Measurements from ENCODE around the gene MED9. TPM values are rescaled to one million over a fixed set of nuclear protein-coding genes. Genes with fewer than 3 reads are reported as not detected.

The MED9 gene
- total and polyA plus RNA-seq, 2 donors (not counting 3 experiments of a cell fraction or from before 2014, with no cell fraction given): 15.1 to 18.2 TPM

- no peaks in the 10 kb centered on the region for H3K27me3 ChIP-seq (ENCODE audit: control insufficient read depth in 2 of 2, insufficient read depth in 2 of 2, low read length in 2 of 2)
- H3K79me2 ChIP-seq (ENCODE audit: control insufficient read depth, insufficient read depth, low read length): no peaks in the 10 kb centered on the region
- DNase-seq (ENCODE audit: low read depth, low spot score) (no peak), FAIRE-seq (no peak)
- H3K9me3 ChIP-seq (replicated peaks; ENCODE audit: control insufficient read depth, insufficient read depth, low read length): no peaks in the 10 kb centered on the region
- dilution Hi-C loops (cut with MboI; ENCODE audit: extremely low pct_ligation_motif_present, low sequenced_read_pairs): no loop called here
- intact Hi-C loops (cut with micrococcal nuclease): loop anchor here (5.0 kb wide), 1 partner anchor 58 kb away; no protein-coding TSS in a partner anchor
- TF ChIP-seq MAX (IDR thresholded peaks at IDR 0.05; ENCODE audit: insufficient read depth, insufficient read length): no peak
- no peak for TF ChIP-seq POLR2A (IDR thresholded peaks at IDR 0.05; ENCODE audit: low read depth, low read length)
- TF ChIP-seq CTCF (IDR thresholded peaks at IDR 0.05; ENCODE audit: extremely low read depth in 1 of 2, insufficient read depth in 1 of 2, low read depth in 1 of 2, low read length in 2 of 2): no peak
- TF ChIP-seq POLR2AphosphoS5 (IDR thresholded peaks at IDR 0.05; ENCODE audit: insufficient read depth, low read depth, low read length): no peak
- no peak for TF ChIP-seq FOS (IDR thresholded peaks at IDR 0.05; ENCODE audit: borderline replicate concordance, insufficient read depth, low read length)
- TF ChIP-seq GATA2 (IDR thresholded peaks at IDR 0.05; ENCODE audit: insufficient read depth, insufficient read length, low read depth, low read length): no peak
- no peak for TF ChIP-seq EZH2 (IDR thresholded peaks at IDR 0.05; ENCODE audit: borderline replicate concordance, low read depth, low read length, severe bottlenecking)
- no peak for TF ChIP-seq JUN (IDR thresholded peaks at IDR 0.05; ENCODE audit: borderline replicate concordance, insufficient read depth, insufficient read length, low read depth)
- no peak for TF ChIP-seq MYC (IDR thresholded peaks at IDR 0.05; ENCODE audit: low read depth, low read length)
- H3K4me2 ChIP-seq (ENCODE audit: insufficient read depth, low read length): no peak overlapping the region
- no peak overlapping the region for H2AFZ ChIP-seq (ENCODE audit: low read depth, low read length)
- H3K4me3 ChIP-seq (replicated peaks in 1 of 3; ENCODE audit: insufficient read depth in 1 of 3, low read depth in 1 of 3, low read length in 3 of 3): no peak overlapping the region
- H4K20me1 ChIP-seq (replicated peaks; ENCODE audit: control insufficient read depth, extremely low read depth, insufficient read depth, low read length): no peaks in the 10 kb centered on the region
- POLR2A ChIA-PET: no interaction called here
- H3K27ac ChIP-seq (ENCODE audit: insufficient read depth, low read depth, low read length): no peak overlapping the region
- no peak overlapping the region for H3K9ac ChIP-seq (replicated peaks; ENCODE audit: extremely low read depth, insufficient read depth, low read length)
- no peaks in the 10 kb centered on the region for H3K36me3 ChIP-seq (ENCODE audit: control insufficient read depth in 2 of 2, extremely low read depth in 1 of 2, insufficient read depth in 2 of 2, low read length in 2 of 2)
- H3K9me1 ChIP-seq (replicated peaks; ENCODE audit: control insufficient read depth, extremely low read depth, insufficient read depth, low read length): no peaks in the 10 kb centered on the region
- CTCF ChIA-PET: interaction anchor here (2.3 kb wide), 1 partner anchor 43 kb away, joined by 7 read pairs; no protein-coding TSS in a partner anchor
- BruUV-seq (replicated peaks): no TSS peak
- no peaks in the 10 kb centered on the region for H3K4me1 ChIP-seq (ENCODE audit: control insufficient read depth, extremely low read depth, insufficient read depth, low read length)
Measured at GRCh38 chr17:17525311-17525710, 48.5 kb downstream of the MED9 start.

Data from endothelial cell of umbilical vein (primary cell).